ENCODE measurements around the gene EPOP. TPM values are rescaled to one million over a fixed set of nuclear protein-coding genes. Genes with fewer than 3 reads are reported as not detected.
A peak's percentile ranks its signal among the peaks of the same experiment; 100 is the strongest.

The EPOP gene
- 5.3 TPM in 2 replicates for total RNA-seq (2014; rRNA removed; shearing (Covaris generic))
- 6.0 and 7.8 TPM in 2 replicates for polyA plus RNA-seq (2015; cell fraction: cytosol; rRNA removed)
- polyA plus RNA-seq (2015; cell fraction: nucleus; rRNA removed): 1.6 and 1.8 TPM in 2 replicates

DNA sequence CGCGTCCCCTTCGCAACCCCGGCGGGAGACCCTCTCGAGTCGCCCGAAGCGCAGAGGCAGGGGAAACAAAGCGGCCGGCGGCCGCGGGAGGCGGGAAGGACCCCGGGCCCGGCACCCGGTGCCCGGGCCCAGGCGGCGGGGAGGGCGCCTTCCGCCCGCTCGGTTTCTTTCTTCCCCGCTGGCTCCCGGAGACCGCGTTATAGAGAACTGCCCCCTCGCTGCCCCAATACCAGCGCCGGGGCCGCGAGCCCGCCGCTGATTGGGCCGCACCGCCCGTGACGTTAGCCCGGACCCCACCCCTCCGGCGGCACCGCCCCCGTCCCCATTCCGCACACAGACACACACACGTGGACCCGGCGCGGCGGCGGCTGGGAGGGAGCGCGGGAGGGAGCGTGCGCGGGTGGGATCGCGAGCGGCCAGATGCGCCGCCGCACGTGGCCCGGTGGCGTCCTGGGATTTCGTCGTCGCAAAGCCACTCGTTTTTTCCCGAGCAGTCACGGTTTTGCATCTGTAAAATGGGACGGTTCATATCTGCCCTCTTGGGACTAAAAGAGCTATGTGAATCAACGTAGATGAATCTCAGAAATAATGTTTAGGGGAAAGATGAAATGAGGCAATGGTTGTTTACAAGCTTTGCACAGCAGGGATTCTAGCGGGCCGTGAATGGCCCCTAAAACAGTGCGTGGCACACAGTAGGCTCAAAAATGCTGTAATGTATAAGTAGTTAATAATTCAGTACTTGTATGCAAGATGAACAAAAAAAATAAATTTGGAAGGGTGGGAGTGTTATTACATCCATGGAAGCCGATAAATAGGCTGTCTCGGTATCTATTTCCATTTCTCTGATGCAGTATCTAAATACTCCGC lies at the start of gene EPOP:
Gene EPOP (minus strand): TSS at position 209 of the 867 bp plus-strand sequence. CDS start 462 bp downstream, outside the sequence.
- DNase-seq (ENCODE audit: low read depth, low spot score): peak; percentile 87
- in situ Hi-C loops (cut with HindIII; ENCODE audit: low pct_unique_long_range_greater_than_20kb, low sequenced_read_pairs): no loop called here

GRCh38 chr17:38721802-38722201 lies 47.0 kb upstream of the EPOP start:
- DNase-seq (ENCODE audit: low read depth, low spot score): no peak
- in situ Hi-C loops (cut with HindIII; ENCODE audit: low pct_unique_long_range_greater_than_20kb, low sequenced_read_pairs): no loop called here

- DNase-seq (ENCODE audit: low read depth, low spot score): no peak
- in situ Hi-C loops (cut with HindIII; ENCODE audit: low pct_unique_long_range_greater_than_20kb, low sequenced_read_pairs): no loop called here
These were observed 46.2 kb upstream of the EPOP start for GRCh38 chr17:38720941-38721340.

GRCh38 chr17:38719943-38720641 lies 45.3 kb upstream of the EPOP start:
- in situ Hi-C loops (cut with HindIII; ENCODE audit: low pct_unique_long_range_greater_than_20kb, low sequenced_read_pairs): no loop called here
- no peak for DNase-seq (ENCODE audit: low read depth, low spot score)

- in situ Hi-C loops (cut with HindIII; ENCODE audit: low pct_unique_long_range_greater_than_20kb, low sequenced_read_pairs): no loop called here
- DNase-seq (ENCODE audit: low read depth, low spot score): no peak
These were observed 44.7 kb upstream of the EPOP start for GRCh38 chr17:38719289-38719942.

GRCh38 chr17:38717139-38717745 lies 42.5 kb upstream of the EPOP start:
- in situ Hi-C loops (cut with HindIII; ENCODE audit: low pct_unique_long_range_greater_than_20kb, low sequenced_read_pairs): no loop called here
- DNase-seq (ENCODE audit: low read depth, low spot score): no peak

- in situ Hi-C loops (cut with HindIII; ENCODE audit: low pct_unique_long_range_greater_than_20kb, low sequenced_read_pairs): no loop called here
- no peak for DNase-seq (ENCODE audit: low read depth, low spot score)
These were observed 41.7 kb upstream of the EPOP start for GRCh38 chr17:38716368-38717005.

DNA sequence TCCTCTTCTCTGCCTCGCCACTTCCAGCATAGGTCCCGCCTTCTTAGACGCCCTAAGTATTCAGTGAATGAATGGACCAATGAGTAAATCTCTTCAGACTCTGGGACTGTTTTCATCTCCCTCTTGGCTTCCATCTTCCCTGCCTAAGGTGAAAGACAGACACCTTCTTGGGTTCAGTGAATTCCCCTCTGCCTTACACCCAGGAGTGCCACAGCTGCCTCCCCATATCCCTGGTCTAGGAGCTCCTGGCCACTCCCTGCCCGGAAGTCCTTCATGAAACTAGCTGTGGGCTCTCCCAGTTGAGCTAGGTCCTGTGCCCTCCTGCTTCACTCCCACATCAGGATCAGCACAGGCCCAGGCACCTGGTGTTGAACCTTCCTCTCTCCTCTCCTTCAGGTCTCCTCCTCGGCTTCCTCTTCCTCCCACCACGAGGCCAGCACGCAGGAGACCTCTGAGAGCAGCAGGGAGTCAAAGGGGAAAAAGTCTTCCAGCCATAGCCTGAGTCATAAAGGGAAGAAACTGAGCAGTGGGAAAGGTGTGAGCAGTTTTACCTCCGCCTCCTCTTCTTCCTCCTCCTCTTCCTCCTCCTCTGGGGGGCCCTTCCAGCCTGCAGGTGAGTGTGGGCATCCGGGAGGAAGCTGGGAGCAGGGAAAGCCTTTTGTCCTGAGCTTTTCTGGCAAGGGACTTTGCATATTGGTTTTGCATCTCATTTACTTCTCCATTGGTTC lies 40.6 kb upstream of the EPOP start:
- DNase-seq (ENCODE audit: low read depth, low spot score): no peak
- in situ Hi-C loops (cut with HindIII; ENCODE audit: low pct_unique_long_range_greater_than_20kb, low sequenced_read_pairs): no loop called here

GRCh38 chr17:38713456-38714075 lies 38.8 kb upstream of the EPOP start:
- DNase-seq (ENCODE audit: low read depth, low spot score): no peak

DNA sequence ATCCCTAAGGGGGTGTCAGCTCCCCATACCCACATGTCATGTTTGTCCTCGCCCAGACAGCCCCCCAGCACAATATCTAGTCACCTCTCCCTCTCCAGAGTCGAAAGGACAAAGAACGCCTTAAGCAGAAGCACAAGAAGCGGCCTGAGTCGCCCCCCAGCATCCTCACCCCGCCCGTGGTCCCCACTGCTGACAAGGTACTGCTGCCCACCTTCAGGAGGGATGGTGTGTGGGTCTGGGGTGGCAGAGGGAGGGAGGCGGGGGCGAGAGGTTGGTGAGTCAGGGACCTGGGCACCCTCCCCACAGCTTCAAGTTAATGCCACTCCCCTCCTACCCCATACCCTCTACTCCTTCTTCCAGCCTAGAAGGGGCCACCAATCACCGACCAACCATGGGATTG lies 37.8 kb upstream of the EPOP start:
- DNase-seq (ENCODE audit: low read depth, low spot score): no peak
- in situ Hi-C loops (cut with HindIII; ENCODE audit: low pct_unique_long_range_greater_than_20kb, low sequenced_read_pairs): no loop called here

More at GRCh38 chr17:38713456-38714075, 38.8 kb upstream of the EPOP start:
- in situ Hi-C loops (cut with HindIII; ENCODE audit: low pct_unique_long_range_greater_than_20kb, low sequenced_read_pairs): no loop called here

GRCh38 chr17:38711792-38712571 lies 37.2 kb upstream of the EPOP start:
- in situ Hi-C loops (cut with HindIII; ENCODE audit: low pct_unique_long_range_greater_than_20kb, low sequenced_read_pairs): no loop called here

GRCh38 chr17:38710985-38711384 lies 36.2 kb upstream of the EPOP start:
- DNase-seq (ENCODE audit: low read depth, low spot score): no peak
- in situ Hi-C loops (cut with HindIII; ENCODE audit: low pct_unique_long_range_greater_than_20kb, low sequenced_read_pairs): no loop called here

More at GRCh38 chr17:38711792-38712571, 37.2 kb upstream of the EPOP start:
- DNase-seq (ENCODE audit: low read depth, low spot score): no peak

DNA sequence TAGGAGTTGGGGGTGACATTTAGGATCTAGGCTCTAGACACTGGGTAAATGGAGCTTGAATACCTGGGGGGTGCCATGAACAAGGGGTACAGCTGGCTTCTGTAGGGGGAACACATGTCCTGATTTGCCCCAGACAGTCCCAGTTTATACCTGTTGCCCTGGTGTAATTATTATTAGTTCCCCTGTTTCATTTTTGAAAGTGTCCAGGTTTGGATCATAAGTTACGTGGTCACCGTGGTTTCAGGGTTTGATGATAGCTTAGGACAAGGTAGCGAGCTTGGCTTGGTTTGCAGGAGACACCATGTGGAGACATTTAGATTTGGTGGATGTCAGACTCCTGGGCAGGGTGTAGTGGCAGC lies 35.8 kb upstream of the EPOP start:
- DNase-seq (ENCODE audit: low read depth, low spot score): no peak

DNA sequence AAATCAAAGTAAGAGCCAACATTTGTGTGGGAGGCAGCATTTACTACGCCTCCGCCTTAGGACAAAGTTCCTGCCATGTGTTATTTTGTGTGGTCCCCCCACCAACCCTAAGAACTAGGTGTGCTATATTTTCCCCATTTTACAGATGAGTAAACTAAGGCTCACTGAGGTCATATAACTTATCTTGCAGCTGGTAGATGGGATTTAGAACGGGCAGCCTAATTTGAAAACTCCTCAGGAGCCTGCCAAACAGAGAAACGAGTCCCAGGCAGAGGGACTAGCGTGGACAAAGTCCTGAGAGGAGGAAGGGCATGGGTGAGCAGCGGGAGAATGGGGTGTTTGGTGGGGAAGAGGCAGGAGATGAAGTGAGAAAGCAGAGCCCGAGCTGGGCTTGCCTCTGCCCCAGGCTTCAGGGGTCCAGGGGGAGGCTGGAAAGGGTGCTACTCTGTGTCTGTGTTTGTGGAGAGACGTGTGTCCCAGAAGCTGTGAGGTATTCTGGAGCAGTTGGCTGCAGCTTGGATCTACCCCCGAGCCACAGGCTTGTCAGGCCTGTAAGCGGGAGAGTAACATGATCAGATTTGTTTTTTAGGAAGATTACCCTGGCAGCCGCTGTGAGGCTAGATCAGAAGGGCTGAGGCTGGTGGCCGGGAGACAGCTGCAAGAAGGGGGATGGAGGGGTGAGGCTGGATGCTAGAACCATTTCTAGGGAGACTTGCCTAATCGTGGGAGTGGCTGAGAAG lies 35.3 kb upstream of the EPOP start:
- no peak for DNase-seq (ENCODE audit: low read depth, low spot score)
- in situ Hi-C loops (cut with HindIII; ENCODE audit: low pct_unique_long_range_greater_than_20kb, low sequenced_read_pairs): no loop called here

More for the DNA sequence above, 35.8 kb upstream of the EPOP start:
- in situ Hi-C loops (cut with HindIII; ENCODE audit: low pct_unique_long_range_greater_than_20kb, low sequenced_read_pairs): no loop called here
